Epithelial cell of esophagus (primary cell): Measurements from ENCODE around the gene ZSCAN5C.

ENCODE experiments used
- DNase-seq: peaks from one replicate; pipeline ENCODE4 v3.0.0; 2010; ENCODE audit warnings: low read depth
- H3K4me3 ChIP-seq: 2 replicates; pipeline ENCODE4 v1.5.1; 2011; ENCODE audit warnings: mild to moderate bottlenecking, low read length, control low read depth
- TF ChIP-seq, protein P1 (sequence below): IDR thresholded peaks from 2 replicates; pipeline ENCODE4 v1.5.1; 2011; ENCODE audit warnings: low read depth, mild to moderate bottlenecking, low read length, control low read depth, inconsistent platforms; ENCODE audit not compliant: insufficient read depth; ENCODE audit errors: missing control alignments

The ZSCAN5C gene

GRCh38 chr19:56201973-56202372 lies at the start of gene ZSCAN5C:
Gene ZSCAN5C (plus strand): TSS chr19:56202273. CDS start chr19:56205914, 3,641 bp downstream.
- no peak for DNase-seq
- no peak within 1 kb of the TSS for H3K4me3 ChIP-seq
- TF ChIP-seq, protein P1, sequence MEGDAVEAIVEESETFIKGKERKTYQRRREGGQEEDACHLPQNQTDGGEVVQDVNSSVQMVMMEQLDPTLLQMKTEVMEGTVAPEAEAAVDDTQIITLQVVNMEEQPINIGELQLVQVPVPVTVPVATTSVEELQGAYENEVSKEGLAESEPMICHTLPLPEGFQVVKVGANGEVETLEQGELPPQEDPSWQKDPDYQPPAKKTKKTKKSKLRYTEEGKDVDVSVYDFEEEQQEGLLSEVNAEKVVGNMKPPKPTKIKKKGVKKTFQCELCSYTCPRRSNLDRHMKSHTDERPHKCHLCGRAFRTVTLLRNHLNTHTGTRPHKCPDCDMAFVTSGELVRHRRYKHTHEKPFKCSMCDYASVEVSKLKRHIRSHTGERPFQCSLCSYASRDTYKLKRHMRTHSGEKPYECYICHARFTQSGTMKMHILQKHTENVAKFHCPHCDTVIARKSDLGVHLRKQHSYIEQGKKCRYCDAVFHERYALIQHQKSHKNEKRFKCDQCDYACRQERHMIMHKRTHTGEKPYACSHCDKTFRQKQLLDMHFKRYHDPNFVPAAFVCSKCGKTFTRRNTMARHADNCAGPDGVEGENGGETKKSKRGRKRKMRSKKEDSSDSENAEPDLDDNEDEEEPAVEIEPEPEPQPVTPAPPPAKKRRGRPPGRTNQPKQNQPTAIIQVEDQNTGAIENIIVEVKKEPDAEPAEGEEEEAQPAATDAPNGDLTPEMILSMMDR: no peak

GRCh38 chr19:56152644-56153043 lies 49.4 kb upstream of the ZSCAN5C start:
- no peak for DNase-seq
- H3K4me3 ChIP-seq: no peak overlapping the region
- TF ChIP-seq, protein P1: no peak

- DNase-seq: no peak
- TF ChIP-seq, protein P1: no peak
- H3K4me3 ChIP-seq: no peak overlapping the region
These were observed 48.6 kb upstream of the ZSCAN5C start for GRCh38 chr19:56153507-56153906.

DNA sequence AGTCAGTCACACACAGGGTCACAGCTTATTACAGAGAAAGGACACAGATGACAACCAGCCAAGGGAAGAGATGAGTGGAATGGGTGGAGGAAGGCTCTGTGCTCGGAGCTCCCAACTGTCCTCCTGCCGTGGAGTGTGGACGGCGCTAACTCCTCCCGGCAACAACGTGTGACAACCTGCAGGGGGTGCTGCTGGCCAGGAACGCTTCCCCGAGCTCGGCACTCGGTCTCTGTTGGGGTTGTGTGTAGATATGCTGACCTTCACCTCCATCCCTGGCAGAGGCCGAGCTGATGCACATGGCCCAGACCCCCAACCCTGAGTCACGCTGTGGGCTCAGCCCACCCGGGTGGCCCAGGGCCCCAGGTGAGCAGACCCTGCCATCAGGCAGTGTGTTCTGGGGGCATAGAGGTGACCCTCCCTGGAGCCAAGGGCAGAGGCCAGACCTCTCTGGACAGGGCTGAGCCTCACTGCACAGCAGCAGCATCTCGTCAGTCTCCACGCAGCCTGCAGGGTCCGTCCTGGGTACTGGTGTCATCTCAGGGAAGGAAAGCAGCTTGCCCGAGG lies 46.9 kb upstream of the ZSCAN5C start:
- TF ChIP-seq, protein P1: peak; percentile 30
- DNase-seq: no peak
- H3K4me3 ChIP-seq: no peak overlapping the region

DNA sequence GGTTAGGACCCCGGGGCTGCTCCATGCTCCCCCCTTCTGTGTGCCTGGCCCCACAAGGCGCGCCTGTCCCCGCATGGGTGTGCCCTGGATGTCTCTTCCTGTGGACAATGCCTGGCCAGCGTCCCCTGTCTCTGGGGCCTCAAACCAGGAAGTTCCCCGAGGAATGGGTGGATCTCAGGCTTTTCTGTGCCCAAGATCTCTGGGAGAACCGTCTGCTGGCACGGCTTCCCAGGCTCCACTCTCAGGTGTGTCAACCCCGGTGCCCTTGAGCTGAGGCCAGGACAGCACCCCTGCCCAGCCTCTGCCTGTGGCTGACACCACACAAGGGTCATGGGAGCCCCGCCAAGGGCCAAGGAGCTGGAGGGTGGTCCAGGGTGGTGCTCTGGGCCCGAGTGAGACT lies 45.3 kb upstream of the ZSCAN5C start:
- TF ChIP-seq, protein P1: no peak
- H3K4me3 ChIP-seq: no peak overlapping the region
- no peak for DNase-seq

- no peak for DNase-seq
- H3K4me3 ChIP-seq: no peak overlapping the region
- TF ChIP-seq, protein P1: no peak
These were observed 43.8 kb upstream of the ZSCAN5C start for GRCh38 chr19:56158170-56158757.

DNA sequence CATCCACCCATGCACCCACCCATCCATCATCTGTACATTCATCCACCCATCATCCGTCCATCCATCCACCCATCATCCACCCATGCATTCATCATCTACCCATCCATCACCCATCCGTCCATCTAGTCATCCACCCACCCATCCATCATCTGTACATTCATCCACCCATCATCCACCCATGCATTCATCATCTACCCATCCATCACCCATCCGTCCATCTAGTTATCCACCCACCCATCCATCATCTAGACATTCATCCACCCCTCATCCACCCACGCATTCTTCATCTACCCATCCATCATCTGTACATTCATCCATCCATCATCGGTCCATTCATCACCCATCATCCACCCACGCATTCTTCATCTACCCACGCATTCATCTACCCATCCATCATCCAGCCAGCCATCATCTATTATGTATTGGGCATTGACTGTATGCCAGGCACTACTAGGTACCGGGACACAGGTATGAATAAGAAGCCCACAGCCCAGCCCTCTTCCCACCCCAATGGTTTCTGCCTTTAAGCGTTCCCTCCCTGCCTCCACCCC lies 43.0 kb upstream of the ZSCAN5C start:
- TF ChIP-seq, protein P1: no peak
- H3K4me3 ChIP-seq: no peak overlapping the region
- DNase-seq: peak; percentile 8
